ENCODE measurements around the gene C5orf15. TPM values are rescaled to one million over a fixed set of nuclear protein-coding genes. Genes with fewer than 3 reads are reported as not detected.

Gene C5orf15
- total and polyA plus RNA-seq, 9 of the 15 experiments (the other 6 are each of a cell fraction or from before 2014, with no cell fraction given): 23.3 to 50.7 (median 35.5) TPM

DNA sequence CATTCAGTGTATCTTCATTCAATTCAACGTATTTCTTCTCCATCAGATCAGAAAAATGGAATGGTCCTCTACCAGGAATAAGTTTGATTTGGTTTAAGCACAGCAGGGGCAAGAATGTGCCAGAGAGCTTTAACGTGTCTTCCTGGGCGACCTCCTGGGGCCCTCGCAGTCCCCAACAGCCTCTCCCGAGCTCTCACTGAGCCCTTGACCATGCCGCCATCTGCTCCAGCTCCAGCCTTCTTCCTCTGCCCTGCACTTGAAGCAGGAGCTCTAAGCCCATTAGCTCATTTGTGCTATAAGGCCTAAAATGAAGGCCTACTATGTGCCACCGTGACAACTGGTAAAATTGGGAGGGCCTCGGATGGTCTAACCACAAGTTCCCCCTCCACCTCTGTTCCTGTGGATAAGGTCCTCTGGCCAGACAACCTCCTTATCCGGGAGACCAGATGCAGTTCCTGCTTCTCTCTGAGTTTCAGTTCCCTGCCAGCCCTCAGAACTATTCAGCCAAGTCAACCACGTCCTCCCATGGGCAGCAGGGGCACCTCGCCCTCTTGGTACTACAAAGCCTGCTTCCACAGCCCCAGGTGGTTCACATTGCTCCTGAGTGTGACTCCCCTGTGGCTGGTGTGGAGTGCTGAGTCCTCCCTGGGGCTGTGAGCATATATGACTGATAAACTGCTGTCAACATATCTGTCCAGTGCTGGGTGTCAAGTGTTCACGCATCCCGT lies 35.8 kb downstream of the C5orf15 start (continued):
- TF ChIP-seq MGA (IDR thresholded peaks at IDR 0.05): no peak; the same call in 1 of the 2 replicates
- no peak for TF ChIP-seq ZNF24 (IDR thresholded peaks at IDR 0.05)
- TF ChIP-seq ERF (CRISPR knock-in tag; IDR thresholded peaks at IDR 0.05): no peak; the same call in 1 of the 2 replicates
- TF ChIP-seq GTF2F1 (IDR thresholded peaks at IDR 0.05; ENCODE audit: low read depth, low read length): no peak
- no peak for TF ChIP-seq CHD4 (IDR thresholded peaks at IDR 0.05; ENCODE audit: insufficient read depth, insufficient replicate concordance, low read depth, low read length, poor library complexity, severe bottlenecking)
- TF ChIP-seq, protein P1, sequence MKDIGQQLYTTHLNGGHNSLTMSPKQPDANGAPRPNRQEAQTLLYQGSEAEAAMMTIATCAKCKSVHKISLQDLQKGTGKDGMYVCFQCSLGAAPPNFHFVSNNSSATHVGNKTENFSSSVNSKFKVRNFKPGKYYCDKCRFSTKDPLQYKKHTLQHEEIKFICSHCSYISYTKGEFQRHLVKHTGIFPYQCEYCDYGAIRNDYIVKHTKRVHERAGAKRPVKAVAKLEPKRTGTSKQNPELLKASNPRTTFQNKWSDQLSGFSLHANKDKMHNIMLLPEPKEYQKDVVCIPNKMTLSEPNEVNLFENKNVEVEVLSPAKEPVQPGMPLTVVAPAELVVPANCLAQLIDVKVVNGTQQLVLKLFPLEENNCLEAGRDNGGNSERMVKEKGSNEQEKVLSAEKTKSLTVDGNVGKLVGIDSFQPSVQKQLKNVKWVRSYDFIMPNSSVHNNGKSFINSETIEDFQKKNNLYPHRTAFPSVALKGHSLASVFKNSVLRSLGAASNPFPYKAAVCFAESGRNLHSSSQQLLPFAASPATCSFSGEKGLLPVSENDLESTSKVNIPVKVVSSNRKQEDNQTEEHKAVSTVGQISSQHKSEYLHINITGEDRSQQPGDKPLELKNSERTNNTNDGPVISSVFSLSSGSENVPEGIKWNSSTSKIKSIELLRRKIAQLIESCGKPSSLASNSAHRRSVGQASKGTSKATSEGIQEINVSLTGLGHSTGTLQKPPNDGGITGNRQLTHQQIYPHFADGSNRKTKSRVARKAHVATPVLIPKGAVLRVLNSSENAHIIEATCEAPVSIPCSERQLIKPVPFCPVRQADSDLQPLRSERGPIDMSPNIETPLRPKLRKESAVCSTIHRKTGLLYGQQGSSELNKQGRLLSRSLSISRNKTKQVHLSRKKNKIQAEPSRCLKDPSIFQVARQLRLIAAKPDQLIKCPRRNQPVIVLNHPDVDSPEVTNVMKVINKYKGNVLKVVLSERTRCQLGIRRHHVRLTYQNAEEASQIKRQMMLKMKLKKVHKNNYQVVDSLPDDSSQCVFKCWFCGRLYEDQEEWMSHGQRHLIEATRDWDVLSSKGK (CRISPR knock-in tag; IDR thresholded peaks at IDR 0.05): no peak
- TF ChIP-seq CBFA2T2 (conservative IDR thresholded peaks at IDR 0.05): peak; percentile 95
- no peak for TF ChIP-seq CAMTA2 (CRISPR knock-in tag; conservative IDR thresholded peaks at IDR 0.05)
- 0 out of 2 replicates have a peak, but pooled peaks have one; percentile 12 for TF ChIP-seq ATF3 (IDR thresholded peaks at IDR 0.05)
- 0 out of 2 replicates have a peak, but pooled peaks have one; percentile 41 for TF ChIP-seq ATF3 (CRISPR knock-in tag; conservative IDR thresholded peaks at IDR 0.05)
- TF ChIP-seq KAT7 (CRISPR knock-in tag; IDR thresholded peaks at IDR 0.05; ENCODE audit: borderline replicate concordance): no peak; the same call in 1 of the 2 replicates

Measured in K562 (cell line).